Measurements from ENCODE around the gene FAR2.
"Not testable (repeated sequence)": the region's sequence is repeated elsewhere in the genome, so short reads cannot be mapped to it uniquely, and the experiment has no call there.

FAR2 gene

DNA sequence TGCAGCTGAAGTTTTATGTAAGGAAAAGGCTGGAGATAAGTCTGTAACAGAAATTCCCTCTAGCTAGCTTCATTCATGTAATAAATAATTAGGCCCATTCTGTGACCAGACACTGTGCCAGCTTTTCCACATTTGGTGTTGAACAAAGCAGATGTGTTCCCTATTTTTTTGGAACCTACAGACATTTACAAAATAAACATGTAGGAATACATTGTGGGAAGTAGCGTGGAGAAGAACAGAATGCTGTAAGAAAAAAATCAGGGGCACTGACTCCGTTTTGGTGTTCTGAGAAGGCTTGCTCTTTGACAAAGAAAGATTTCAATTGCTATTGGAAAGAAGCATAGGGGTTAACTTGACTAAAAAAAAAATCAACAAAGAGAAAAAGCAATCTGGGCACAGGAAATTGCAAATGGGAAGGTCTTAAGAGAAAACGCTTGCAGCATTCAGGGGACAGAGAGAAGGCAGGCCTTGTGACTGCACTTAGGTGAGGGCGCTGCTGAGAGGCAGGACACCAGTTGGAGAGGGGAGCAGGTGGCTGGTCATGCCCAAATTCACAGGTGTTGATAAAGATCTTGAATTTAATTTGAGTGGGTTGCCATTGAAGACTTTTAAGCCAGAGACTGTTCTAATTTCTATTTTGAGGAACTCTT, 4.0 kb downstream of the FAR2 start:
- no peak for DNase-seq (ENCODE audit: low spot score)

DNA sequence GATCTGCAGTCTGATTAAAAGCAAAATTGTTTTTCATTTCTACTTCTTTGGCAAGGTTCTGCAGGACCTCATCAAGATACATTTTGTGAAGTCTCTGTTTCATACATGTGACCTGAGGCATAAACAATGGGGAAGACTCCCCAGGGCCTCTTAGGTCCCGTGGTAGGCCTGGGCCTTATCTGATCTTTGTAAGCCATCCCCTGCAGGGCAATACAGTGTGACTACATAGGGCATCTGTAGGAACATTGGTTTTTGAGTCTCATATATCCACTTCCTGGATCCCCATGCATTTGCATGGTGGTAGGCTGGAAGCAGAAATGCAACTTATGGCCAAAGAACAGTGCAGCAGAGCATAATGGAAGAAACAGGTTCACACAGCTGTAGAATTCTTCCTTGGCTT, 6.0 kb downstream of the FAR2 start:
- DNase-seq (ENCODE audit: low spot score) = no peak

GRCh38 chr12:29157486-29157946, 8.4 kb downstream of the FAR2 start:
- DNase-seq (ENCODE audit: low spot score) = no peak

DNA sequence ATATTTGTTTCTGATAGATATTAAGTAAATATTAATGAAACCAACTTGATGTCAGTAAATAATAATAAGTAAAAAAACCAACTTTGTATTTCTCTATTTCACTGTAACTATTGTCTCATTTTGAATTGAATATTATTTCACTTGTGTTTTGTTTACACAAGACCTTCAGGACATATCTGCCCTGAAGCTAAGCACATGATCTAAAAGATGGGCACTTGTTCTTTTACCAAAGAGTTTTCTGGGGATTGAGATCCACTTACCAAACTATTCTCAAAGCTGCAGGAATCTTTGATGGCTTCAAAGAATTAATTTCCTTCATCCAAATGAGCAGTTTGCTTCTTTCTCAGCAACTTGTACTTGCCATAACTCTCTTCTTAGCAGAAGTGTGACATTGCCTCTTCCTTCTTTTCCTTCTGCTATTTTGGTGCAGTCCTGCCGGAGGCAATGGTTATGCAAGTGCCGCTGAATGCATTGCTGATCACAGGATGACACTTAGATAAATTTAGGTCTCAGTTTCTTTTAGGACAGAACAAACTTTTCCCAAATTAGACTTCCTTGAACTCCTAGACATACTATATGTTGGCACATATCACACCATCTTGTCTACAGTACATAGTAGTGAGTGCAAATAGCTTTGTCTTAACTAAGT, 9.2 kb downstream of the FAR2 start:
- DNase-seq (ENCODE audit: low spot score) = no peak

GRCh38 chr12:29159661-29160060, 10.6 kb downstream of the FAR2 start:
- no peak for DNase-seq (ENCODE audit: low spot score)

- no peak for DNase-seq (ENCODE audit: low spot score)
Observed at GRCh38 chr12:29160230-29160629, 11.2 kb downstream of the FAR2 start.

GRCh38 chr12:29163146-29163545, 14.1 kb downstream of the FAR2 start:
- DNase-seq (ENCODE audit: low spot score) = no peak

GRCh38 chr12:29164477-29165393, 15.7 kb downstream of the FAR2 start:
- DNase-seq (ENCODE audit: low spot score) = no peak

DNA sequence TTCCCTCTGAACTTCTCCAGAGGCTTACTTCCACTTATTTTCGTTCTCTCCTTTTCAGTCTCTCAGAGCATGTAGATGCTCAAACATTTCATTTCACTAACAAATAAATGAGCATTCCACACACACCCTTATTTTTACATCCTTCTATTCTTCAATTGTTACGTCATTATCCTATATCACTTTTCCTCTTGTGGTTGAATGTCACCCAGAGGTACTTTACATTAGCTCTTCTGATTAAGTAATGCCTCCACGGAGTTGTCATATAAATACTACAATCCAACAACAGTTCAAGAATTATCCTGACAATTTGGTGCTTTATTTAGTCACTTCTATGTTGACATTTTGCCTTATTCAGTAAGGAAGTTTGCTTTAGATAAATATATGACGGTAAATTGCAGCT, 18.4 kb downstream of the FAR2 start:
- DNase-seq (ENCODE audit: low spot score) = no peak

- no peak for DNase-seq (ENCODE audit: low spot score)
Observed at GRCh38 chr12:29167988-29168387, 18.9 kb downstream of the FAR2 start.

DNA sequence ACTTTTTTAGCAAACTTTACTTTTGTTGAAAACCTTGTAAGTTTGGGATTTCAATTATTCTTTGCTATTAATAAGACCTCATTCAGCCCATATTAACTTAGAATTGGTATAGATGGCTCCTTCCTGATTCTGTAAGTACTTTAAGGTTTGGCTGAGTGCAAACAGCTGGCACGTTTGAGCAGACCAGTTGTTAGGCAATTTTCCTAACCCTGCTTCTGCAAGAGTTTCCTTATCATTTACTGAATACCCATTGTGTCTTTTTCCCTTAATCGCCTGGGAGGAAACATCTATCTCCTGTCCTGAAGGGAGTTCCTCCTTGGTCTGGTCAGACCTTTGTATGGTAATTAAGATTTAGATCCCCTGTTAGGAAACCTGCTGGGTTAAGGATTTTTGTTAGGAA, 20.9 kb downstream of the FAR2 start:
- DNase-seq (ENCODE audit: low spot score) = not testable (repeated sequence)

- not testable (repeated sequence) for DNase-seq (ENCODE audit: low spot score)
Observed at GRCh38 chr12:29170478-29171084, 21.5 kb downstream of the FAR2 start.

GRCh38 chr12:29171421-29172258, 22.6 kb downstream of the FAR2 start:
- no peak for DNase-seq (ENCODE audit: low spot score)

DNA sequence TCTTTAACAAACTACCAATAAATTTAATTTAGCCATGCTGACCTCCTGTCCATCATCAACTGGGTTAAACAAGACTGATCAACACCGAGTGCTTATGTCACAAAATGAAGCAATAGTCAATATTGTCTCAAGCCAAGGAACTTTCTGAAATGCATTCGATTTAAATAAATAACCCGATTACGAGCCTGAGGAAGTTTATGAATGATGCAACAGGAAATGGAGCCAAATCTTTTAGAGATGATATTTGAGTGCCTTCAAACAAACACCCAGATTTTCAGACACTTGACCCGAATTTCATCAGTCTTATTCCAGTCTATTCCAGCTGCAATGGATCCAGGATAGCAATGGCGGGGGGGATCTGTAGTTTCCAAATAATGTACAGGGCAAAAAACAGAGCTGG, 27.9 kb downstream of the FAR2 start:
- no peak for DNase-seq (ENCODE audit: low spot score)

DNA sequence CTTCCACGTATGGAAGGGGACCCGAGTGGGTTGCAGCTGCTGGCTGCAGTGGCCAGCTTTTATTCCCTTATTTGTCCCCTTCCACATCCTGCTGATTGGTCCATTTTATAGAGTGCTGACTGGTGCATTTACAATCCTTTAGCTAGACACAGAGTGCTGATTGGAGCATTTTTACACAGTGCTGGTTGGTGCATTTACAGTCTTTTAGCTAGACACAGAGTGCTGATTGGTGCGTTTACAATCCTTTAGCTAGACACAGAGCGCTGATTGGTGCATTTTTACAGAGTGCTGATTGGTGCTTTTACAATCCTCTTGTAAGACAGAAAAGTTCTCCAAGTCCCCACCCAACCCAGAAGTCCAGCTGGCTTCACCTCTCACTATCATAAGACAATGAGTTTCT, 33.2 kb downstream of the FAR2 start:
- not testable (repeated sequence) for DNase-seq (ENCODE audit: low spot score)

DNA sequence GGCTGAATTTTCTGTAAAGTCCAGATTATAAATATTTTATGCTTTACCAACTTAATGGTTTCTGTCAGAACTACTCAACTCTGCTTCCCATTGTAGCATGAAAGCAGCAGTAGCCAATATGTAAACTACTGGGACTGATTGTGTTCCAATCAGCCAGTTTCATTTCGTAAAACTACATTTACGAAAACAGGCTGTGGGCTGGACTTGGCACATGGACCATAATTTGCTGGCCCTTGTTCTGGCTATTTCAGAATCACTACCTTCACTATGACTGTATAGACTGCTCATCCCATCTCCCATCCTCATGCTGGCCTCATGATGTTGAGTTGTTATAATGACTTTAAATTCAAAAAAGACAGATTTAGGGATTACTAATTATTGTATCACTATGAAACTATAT, 38.7 kb downstream of the FAR2 start:
- DNase-seq (ENCODE audit: low spot score) = no peak

- DNase-seq (ENCODE audit: low spot score) = no peak
Observed at GRCh38 chr12:29191267-29191850, 42.3 kb downstream of the FAR2 start.

DNA sequence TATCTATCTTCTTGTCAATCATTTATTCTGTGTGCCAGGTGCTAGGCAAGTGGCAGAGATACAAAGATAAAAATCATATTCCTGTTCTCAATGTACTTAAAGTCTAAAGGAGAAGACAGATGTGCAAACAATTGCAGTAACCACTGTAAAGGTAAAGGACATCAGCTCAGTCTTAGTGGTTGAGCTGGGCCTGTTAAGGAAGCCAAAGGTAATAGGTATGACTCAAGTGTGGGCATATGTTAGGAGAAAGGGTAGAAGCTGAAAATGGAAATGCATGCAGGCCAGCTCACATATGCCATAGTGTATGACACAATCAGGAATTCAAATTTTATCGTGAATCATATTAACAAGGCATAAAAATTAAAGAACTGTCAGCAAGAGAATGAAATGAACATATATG, 49.8 kb downstream of the FAR2 start:
- DNase-seq (ENCODE audit: low spot score) = no peak

DNA sequence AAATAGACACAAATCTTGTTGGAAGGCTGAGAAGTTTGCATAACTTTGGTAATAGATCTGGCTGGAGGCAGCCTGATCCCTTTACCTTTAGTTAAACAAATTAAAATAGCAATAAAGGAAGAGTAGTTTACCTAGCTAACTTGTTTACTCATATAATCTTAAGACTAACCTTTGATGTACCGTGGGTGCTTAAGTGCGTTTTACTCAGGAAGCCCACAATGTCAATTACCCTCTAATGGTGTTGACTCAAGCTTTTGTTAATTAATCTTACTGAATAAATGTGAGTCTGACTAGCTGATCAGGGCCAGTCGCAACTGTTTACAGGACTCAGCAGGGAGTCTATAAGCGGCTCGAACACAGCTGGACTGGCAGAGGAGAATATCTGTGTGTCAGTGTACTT, 51.5 kb downstream of the FAR2 start:
- DNase-seq (ENCODE audit: low spot score) = no peak

DNA sequence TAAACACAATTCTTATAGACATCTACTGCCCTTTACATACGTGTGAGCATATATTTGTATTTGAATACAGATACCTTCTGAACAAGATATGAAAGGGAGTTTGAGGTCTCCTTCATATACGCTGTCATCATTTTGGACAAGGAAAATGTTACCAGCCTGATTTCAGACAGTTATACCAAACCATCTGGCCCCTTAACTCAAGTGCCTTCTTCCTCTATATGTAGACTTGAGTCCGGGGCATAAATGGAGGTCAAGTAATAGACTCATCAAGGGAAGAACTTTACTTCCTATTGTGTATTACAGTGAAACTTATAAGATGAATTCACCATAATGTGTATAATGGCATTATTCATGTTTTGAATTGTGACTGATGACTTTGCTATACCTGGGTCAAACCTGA, 52.2 kb downstream of the FAR2 start:
- no peak for DNase-seq (ENCODE audit: low spot score)

DNA sequence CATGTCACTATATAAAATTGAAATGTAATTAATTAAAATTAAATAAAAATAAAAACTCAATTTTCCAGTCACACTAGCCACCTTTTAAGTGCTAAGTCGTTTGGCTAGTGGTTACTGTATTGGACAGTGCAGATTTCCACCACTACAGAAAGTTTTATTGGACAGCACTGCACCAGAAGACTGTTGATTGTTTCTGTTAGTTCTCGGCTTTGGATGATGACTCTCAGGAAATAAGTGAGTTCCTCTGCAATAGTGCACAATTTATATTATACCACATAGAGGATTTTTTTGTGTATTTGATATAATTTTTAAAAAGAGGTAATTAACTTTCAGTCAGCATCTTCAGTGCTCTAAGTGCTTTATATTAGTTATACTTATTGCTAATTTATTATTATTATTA, 52.7 kb downstream of the FAR2 start:
- no peak for DNase-seq (ENCODE audit: low spot score)
